ENCODE measurements around the gene HOXC5.
A peak's percentile ranks its signal among the peaks of the same experiment; 100 is the strongest.
"Not testable (repeated sequence)": the region's sequence is repeated elsewhere in the genome, so short reads cannot be mapped to it uniquely, and the experiment has no call there.

The HOXC5 gene

DNA sequence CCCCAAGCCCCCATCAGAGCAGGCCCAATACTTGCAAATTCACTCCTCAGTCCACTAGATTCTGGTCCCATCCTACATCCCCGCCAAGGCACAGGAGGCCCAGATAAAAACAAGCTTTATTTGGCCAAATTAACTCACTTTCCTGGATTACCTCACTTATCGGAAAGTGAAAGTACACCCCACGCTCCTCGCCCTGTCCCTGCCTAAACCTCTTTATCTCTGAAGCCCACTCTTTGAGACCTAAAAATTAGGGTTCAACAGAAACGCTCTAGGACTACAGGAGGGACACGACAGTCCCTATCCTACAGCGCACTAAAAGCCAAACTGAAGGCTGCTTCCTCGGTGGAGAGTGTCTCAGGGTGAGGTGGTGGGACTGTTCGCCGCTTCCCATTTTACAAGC is 45.0 kb downstream of the HOXC5 start:
- not testable (repeated sequence) for DNase-seq (ENCODE audit: low spot score in 2 of 2); H3K9me3 Mint-ChIP-seq; ATAC-seq (ENCODE audit: low read depth); H3K27me3 Mint-ChIP-seq; H3K36me3 Mint-ChIP-seq; H3K27ac Mint-ChIP-seq; H3K4me3 Mint-ChIP-seq
- peaks cover 16% of the 10 kb centered on the region for H3K4me1 Mint-ChIP-seq

GRCh38 chr12:54079115-54079514 is 46.3 kb downstream of the HOXC5 start:
- DNase-seq (ENCODE audit: low spot score in 2 of 2); H3K27me3 Mint-ChIP-seq; H3K4me3 Mint-ChIP-seq; H3K27ac Mint-ChIP-seq; ATAC-seq (ENCODE audit: low read depth); H3K36me3 Mint-ChIP-seq; H3K9me3 Mint-ChIP-seq: not testable (repeated sequence)
- peaks cover 20% of the 10 kb centered on the region for H3K4me1 Mint-ChIP-seq

DNA sequence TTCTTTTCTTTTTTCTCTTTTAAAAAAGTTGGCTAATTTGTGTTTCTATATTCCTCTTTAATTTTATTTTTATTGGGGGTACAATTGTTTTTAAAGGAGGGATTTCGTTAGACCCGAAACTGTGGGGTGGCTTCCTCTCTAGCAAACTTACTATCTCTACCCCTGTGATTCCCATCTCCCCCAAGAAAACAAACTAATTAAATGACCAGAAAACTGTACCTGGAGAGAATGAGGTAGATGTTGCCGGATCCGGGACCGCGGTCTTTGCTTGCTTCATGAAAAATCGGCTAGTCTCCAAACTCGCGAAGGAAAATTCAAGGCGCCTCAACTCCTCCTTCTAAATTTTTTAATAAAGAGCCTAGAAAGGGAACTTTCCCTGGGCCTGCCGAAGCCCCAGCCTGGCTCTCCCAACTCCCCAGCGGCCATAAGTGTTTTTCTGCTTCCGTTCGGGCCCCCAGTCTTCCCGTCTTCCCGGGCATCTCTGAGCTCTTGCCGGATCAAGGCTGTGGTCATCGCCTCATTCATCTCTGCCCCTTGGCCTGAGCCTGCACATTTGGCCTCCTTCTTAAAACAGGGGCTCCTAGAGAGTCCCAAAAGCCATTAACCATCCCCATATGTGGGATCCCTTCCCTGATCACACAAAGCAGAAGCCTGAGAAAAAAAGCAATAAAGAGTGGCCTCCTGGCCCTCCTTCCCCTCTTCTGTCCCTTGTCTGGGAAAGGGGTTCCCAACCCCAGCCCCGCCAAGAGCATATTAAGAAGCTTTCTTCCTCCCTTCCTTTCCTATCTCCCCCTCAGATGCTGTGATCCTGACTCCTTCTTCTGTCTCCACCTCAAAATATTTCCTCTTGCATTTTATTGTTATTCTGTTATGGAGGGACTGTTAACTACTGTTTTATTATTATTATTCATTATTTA is 47.4 kb downstream of the HOXC5 start:
- H3K36me3 Mint-ChIP-seq; DNase-seq (ENCODE audit: low spot score in 2 of 2); ATAC-seq (ENCODE audit: low read depth); H3K27me3 Mint-ChIP-seq; H3K9me3 Mint-ChIP-seq: not testable (repeated sequence)
- Mint-ChIP-seq H3K4me3 (peak overlapping the region; percentile 86), H3K27ac (peak overlapping the region; percentile 94), H3K4me1 (peaks cover 20% of the 10 kb centered on the region)

DNA sequence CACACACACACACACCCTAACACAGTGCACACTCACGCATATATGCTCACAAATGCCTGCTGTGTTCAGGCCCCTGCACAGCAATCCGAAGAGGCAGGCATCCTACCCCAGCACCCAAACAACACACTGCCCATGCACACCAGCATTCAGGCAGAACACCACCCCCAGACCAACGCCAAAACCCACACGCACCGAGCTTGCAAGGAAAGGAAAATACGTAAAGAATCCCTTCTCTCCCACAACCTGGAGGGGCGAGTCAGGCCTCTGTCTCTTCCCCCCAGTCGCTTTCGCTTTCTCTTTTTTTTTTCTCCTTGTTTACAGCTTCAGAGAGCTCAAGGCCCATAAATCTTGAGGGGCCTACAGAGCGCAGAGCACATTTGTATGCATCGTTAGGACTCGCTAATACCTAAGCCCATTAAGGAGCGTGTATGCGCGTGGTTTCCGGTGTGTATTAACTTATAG is 48.2 kb downstream of the HOXC5 start:
- not testable (repeated sequence) for H3K9me3 Mint-ChIP-seq; H3K27me3 Mint-ChIP-seq; ATAC-seq (ENCODE audit: low read depth); H3K36me3 Mint-ChIP-seq
- Mint-ChIP-seq H3K4me1 (peaks cover 20% of the 10 kb centered on the region), H3K27ac (peak overlapping the region; percentile 94), H3K4me3 (peak overlapping the region; percentile 86)
- peak in 1 of 2 donors; percentile 31 for DNase-seq (ENCODE audit: low spot score in 2 of 2)

DNA sequence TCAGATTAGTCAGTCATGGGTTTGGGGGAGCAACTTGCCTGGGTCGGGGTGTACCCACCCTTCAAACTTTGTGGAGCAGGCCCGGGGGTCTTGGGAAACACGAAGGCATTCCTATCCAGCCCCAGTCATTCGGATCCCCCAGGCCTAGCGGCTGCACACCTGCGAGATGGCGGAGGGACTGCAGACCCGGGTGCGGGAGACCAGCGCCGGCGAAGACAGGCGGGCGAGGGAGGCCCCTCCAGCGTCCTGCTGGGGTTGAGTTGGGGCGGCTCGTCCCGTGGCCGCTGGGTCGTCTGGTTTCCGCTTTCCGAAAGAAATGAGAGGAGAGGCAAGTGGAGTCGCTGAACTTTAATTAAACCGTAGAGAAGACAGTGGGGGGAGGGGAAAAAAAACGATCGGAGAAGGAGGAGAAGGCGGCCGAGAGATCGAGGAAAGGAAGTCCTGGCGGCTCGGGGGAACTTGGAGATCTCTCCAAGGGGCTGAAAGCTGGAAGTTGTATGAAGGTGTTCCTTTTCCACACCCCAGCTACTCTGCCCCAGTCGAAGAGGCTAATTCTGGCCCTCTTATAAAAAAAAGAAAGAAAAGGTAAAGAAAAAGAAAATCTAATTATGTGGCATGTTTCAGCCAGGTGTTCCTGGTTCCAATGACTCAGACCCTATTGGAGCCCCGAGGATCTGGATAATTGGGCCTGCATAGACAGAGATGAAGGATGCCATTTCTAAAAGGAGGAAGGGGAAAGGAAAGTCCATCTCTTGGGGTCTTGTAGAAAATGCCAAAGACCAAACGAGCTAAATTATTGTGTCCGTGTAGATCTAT is 48.9 kb downstream of the HOXC5 start:
- H3K9me3 Mint-ChIP-seq; H3K36me3 Mint-ChIP-seq; H3K27me3 Mint-ChIP-seq; ATAC-seq (ENCODE audit: low read depth): not testable (repeated sequence)
- Mint-ChIP-seq H3K4me3 (peak overlapping the region; percentile 86), H3K27ac (peak overlapping the region; percentile 94), H3K4me1 (peaks cover 23% of the 10 kb centered on the region)
- DNase-seq (ENCODE audit: low spot score in 2 of 2), result peak; percentile 23 to 50

GRCh38 chr12:54082397-54082892 is 49.6 kb downstream of the HOXC5 start:
- DNase-seq (ENCODE audit: low spot score in 2 of 2) (peak; percentile 30 to 31), ATAC-seq (ENCODE audit: low read depth) (peak; percentile 39)
- Mint-ChIP-seq H3K9me3 (no peaks in the 10 kb centered on the region), H3K27me3 (peaks cover 5% of the 10 kb centered on the region), H3K4me3 (peak overlapping the region; percentile 86), H3K4me1 (peaks cover 23% of the 10 kb centered on the region), H3K27ac (peak overlapping the region; percentile 94), H3K36me3 (peaks cover 5% of the 10 kb centered on the region)

All from memory B cell (primary cell).